HG03469 (cell line): ENCODE data around the gene POLR2E.

Experiments used
- ATAC-seq: cut with Tn5 transposase; IDR thresholded peaks from one replicate; pipeline ENCODE4 v1.9.1; 2021; ENCODE audit warnings: mild to moderate bottlenecking, moderate library complexity, moderate number of reproducible peaks; ENCODE audit not compliant: unreplicated experiment

The POLR2E gene

GRCh38 chr19:1082165-1082927, 12.8 kb downstream of the POLR2E start:
- ATAC-seq = no peak

GRCh38 chr19:1081301-1082164, 13.6 kb downstream of the POLR2E start:
- no peak for ATAC-seq

- no peak for ATAC-seq
Measured at GRCh38 chr19:1080360-1081161, 14.6 kb downstream of the POLR2E start.

DNA sequence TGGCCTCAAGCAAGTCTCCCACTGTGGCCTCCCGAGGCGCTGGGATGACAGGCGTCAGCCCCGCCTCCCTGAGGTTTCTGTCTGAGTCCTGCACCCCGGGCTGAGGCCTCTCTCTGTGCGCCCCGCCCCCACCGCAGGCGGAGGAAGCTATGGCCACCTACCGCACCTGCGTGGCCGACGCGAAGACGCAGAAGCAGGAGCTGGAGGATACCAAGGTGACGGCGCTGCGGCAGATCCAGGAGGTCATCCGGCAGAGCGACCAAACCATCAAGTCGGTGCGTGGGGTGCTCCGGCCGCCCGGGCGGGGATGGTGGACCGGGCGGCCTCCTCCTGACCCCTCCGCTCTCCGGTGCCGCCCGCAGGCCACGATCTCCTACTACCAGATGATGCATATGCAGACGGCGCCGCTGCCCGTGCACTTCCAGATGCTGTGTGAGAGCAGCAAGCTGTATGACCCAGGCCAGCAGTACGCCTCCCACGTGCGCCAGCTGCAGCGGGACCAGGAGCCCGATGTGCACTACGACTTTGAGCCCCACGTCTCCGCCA, 15.5 kb downstream of the POLR2E start:
- no peak for ATAC-seq

- ATAC-seq = no peak
Measured at GRCh38 chr19:1076951-1077350, 18.2 kb downstream of the POLR2E start.

DNA sequence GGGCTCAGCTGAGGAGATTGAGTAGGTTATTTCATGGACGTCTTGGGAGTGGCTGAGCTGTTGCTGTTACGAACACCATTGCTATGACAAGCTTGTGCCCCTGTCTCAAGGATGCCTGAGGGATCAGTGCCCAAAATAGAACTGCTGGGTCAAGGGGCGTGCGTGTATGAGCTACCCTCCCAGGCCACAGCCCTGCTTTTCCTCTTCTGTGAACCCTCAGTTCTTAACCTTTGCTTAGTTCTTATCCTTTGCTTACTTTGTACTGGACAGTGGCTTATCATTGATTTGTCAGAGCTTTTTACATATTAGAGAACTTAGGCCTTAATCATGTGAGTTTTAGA, 19.2 kb downstream of the POLR2E start:
- no peak for ATAC-seq

DNA sequence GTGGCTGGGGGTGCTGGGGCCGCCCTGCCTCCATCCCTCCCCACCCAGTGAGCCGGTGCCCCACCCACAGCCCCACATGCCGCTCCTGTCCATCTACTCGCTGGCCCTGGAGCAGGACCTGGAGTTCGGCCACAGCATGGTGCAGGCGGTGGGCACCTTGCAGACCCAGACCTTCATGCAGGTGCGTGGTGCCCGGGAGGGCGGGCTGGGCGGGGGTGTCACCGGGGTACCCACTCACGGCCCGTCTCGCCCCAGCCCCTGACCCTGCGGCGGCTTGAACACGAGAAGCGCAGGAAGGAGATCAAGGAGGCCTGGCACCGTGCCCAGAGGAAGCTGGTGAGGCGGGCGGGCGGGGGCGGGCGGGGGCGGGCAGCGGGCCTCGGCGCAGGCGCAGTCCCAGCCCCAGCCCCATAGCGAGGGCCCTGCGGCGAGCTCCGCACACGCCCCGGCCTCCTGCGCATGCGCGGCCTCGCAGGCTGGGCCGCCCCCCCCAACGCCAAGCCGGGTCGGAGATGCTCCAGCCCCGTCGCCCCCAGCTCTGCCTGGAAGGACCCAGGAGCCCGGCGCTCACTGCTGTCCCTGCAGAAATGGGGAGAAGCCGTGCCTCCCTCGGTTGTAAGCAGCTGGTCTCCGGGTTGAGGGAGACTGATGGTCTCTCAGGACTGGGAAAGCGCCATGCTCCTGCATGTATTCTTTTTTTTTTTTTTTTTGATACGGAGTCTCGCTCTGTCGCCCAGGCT, 20.5 kb downstream of the POLR2E start:
- ATAC-seq = no peak

DNA sequence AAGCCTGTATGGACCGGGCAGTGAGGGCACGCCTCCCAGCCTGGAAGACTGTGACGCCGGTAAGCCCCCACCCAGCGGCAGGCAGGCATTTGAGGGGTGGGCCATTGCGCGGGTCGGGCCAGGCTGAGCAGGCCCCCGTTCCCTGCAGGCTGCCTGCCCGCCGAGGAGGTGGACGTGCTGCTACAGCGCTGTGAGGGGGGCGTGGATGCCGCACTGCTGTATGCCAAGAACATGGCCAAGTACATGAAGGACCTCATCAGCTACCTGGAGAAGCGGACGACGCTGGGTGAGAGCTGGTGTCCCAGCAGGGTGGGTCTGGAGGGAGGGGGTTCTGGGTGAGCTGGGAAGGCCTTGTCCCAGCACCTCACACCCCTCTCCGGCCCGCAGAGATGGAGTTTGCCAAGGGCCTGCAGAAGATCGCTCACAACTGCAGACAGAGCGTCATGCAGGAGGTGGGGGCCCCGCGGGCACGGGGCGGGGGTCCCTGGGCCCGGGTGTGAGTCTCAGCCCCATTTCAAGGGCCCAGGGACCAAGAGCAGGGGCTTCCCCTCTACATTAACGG, 21.1 kb downstream of the POLR2E start:
- no peak for ATAC-seq

- no peak for ATAC-seq
Measured at GRCh38 chr19:1073063-1073955, 21.9 kb downstream of the POLR2E start.

DNA sequence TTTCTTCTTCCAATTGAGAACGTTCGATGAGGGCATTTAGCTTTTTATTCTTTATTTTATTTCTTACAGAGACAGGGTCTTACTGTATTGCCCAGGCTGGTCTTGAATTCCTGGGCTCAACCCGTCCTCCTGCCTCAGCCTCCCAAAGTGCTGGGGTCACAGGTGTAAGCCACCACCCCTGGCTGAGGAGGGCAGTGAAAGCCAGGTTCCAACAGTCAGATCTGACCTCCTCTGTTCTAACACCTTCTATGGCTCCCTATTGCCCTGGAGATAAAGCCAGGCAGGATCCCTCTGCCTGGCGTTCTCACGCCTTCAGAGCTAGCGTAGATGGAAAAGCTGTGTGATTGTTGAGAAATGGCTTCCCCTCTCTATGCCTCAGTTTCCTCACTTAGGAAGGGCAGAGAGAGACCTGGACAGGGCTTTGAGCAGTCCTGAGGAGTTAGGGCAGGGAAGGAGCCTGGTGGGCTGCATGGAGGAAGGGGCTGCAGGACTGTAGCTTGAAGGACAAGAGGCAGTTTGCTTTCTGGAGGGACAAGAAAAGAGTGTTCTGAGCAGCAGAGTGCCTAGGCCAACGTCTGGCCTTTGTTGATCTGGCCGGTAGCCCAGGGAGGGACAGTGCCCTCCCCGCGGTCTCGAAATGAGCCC, 22.7 kb downstream of the POLR2E start:
- no peak for ATAC-seq

DNA sequence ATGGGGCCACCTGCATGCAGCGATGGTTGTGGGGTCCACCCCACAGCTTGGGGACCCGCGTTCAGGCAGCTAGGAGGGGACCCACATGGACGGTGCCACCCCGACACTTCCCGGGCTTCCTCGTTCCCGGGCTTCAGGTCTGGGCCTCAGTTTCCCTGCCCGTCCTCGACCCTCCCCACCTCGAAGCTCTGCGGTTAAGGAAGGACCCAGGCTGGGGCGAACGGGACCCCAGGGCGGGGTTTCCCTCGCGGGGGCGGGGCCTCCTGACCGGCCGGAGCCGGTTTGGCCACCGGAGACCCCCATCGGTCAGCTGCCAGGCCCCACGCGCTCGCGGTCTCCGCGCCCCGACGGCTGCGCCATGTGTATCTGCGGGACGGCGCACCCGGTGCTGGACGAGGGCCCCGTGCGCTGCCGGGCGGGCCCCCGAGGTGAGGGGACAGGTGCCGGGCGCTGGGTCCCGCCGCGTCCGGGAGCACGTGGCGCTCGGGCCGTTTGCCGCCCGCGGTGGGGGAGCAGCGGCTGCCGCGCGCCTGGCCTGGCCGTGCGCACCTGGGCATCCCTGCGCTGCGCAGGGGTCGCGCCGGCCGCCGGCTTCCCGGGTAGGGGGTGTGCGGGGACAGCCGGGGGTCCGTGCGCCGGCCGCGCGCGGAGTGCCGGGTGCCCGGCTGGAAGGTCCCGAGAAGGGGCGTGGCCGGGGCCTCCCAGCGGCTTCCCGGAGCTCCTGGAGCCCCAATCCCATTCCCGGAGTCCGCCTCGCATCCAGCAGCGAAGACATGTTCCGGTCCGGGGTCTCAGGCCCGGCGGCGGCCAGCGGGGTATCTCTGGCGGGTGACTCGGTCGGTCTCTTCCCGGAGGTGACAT, 24.0 kb downstream of the POLR2E start:
- no peak for ATAC-seq

DNA sequence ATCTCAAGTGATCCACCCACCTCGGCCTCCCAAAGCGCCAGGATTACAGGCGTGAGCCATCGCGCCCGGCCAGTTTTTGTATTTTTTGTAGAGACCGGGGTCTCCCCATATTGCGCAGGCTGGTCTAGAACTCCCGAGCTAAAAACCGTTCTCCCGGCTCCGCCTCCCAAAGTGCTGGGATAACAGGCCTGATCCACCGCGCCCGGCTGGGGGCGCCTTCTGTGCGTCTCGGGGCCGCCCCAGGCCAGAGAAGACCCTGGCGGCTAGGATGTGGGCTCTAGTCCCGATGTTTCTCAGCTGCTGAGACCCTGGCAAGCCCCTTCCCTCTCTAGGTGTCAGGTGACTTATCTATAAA, 24.6 kb downstream of the POLR2E start:
- ATAC-seq = no peak

GRCh38 chr19:1069009-1069779, 26.0 kb downstream of the POLR2E start:
- no peak for ATAC-seq

- no peak for ATAC-seq
Measured at GRCh38 chr19:1068009-1069001, 26.9 kb downstream of the POLR2E start.

- ATAC-seq = no peak
Measured at GRCh38 chr19:1067341-1067957, 27.7 kb downstream of the POLR2E start.
